Muscle layer of duodenum (tissue), 2 donors: Measurements from ENCODE around the gene FKBP4.

Source experiments
- H3K27ac ChIP-seq: one replicate; pipeline ENCODE4 v1.7.0; 2013; ENCODE audit warnings: mild to moderate bottlenecking, low read length
- H3K27me3 ChIP-seq: one replicate; pipeline ENCODE4 v1.7.0; 2013; ENCODE audit warnings: low read depth, mild to moderate bottlenecking, control low read depth, low read length
- H3K36me3 ChIP-seq, 2 donors: one replicate each; pipeline ENCODE4 v1.7.0; 2013; ENCODE audit warnings: low read length in 2 of 2, control low read depth in 1 of 2, mild to moderate bottlenecking in 1 of 2; ENCODE audit not compliant: insufficient read depth in 2 of 2, control insufficient read depth in 1 of 2
- H3K4me1 ChIP-seq, 2 donors: one replicate each; pipeline ENCODE4 v1.7.0; 2013; ENCODE audit warnings: low read length in 2 of 2, mild to moderate bottlenecking in 2 of 2, control low read depth in 1 of 2, moderate library complexity in 1 of 2; ENCODE audit not compliant: insufficient read depth in 2 of 2, control insufficient read depth in 1 of 2
- H3K4me3 ChIP-seq, 2 donors: one replicate each; pipeline ENCODE4 v1.7.0; 2013; ENCODE audit warnings: low read length in 2 of 2, low read depth in 1 of 2, mild to moderate bottlenecking in 1 of 2
- H3K9me3 ChIP-seq, 2 donors: one replicate each; pipeline ENCODE4 v1.7.0; 2013; ENCODE audit warnings: low read length in 2 of 2, control low read depth in 1 of 2, mild to moderate bottlenecking in 1 of 2; ENCODE audit not compliant: control insufficient read depth in 1 of 2
- donor health status: healthy.

Gene FKBP4

GRCh38 chr12:2835691-2836403 is 41.1 kb downstream of the FKBP4 start:
- H3K27ac ChIP-seq, result no peak overlapping the region
- peaks cover 0 to 15% of the 10 kb centered on the region in 2 donors for H3K4me1 ChIP-seq
- no peaks in the 10 kb centered on the region for H3K27me3 ChIP-seq
- H3K4me3 ChIP-seq, result no peak overlapping the region
- H3K9me3 ChIP-seq, result no peaks in the 10 kb centered on the region
- peaks cover 8 to 9% of the 10 kb centered on the region in 2 donors for H3K36me3 ChIP-seq

- Histone ChIP-seq H3K4me3 (no peak overlapping the region), H3K27ac (no peak overlapping the region), H3K4me1 (peaks cover 0 to 15% of the 10 kb centered on the region in 2 donors), H3K36me3 (peaks cover under 1 to 8% of the 10 kb centered on the region in 2 donors), H3K9me3 (no peaks in the 10 kb centered on the region), H3K27me3 (no peaks in the 10 kb centered on the region)
Measured at GRCh38 chr12:2836574-2836973, 41.8 kb downstream of the FKBP4 start.

- peaks cover 0 to 8% of the 10 kb centered on the region in 2 donors for H3K36me3 ChIP-seq
- no peaks in the 10 kb centered on the region for H3K4me1 ChIP-seq
- no peaks in the 10 kb centered on the region for H3K27me3 ChIP-seq
- H3K27ac ChIP-seq, result no peak overlapping the region
- H3K9me3 ChIP-seq, result no peaks in the 10 kb centered on the region
- no peak overlapping the region for H3K4me3 ChIP-seq
Measured at GRCh38 chr12:2841056-2841650, 46.4 kb downstream of the FKBP4 start.

GRCh38 chr12:2842948-2843347 is 48.2 kb downstream of the FKBP4 start:
- Histone ChIP-seq H3K9me3 (no peaks in the 10 kb centered on the region), H3K27me3 (no peaks in the 10 kb centered on the region), H3K4me1 (no peaks in the 10 kb centered on the region), H3K4me3 (no peak overlapping the region), H3K27ac (no peak overlapping the region), H3K36me3 (peaks cover 0 to 7% of the 10 kb centered on the region in 2 donors)

- Histone ChIP-seq H3K36me3 (no peaks in the 10 kb centered on the region), H3K27ac (no peak overlapping the region), H3K27me3 (no peaks in the 10 kb centered on the region), H3K4me1 (no peaks in the 10 kb centered on the region), H3K4me3 (no peak overlapping the region), H3K9me3 (no peaks in the 10 kb centered on the region)
Measured at GRCh38 chr12:2844786-2845185, 50.0 kb downstream of the FKBP4 start.

GRCh38 chr12:2845280-2845679 is 50.5 kb downstream of the FKBP4 start:
- Histone ChIP-seq H3K36me3 (no peaks in the 10 kb centered on the region), H3K27ac (no peak overlapping the region)

GRCh38 chr12:2851931-2852330 is 57.2 kb downstream of the FKBP4 start:
- Histone ChIP-seq H3K27ac (no peak overlapping the region), H3K36me3 (no peaks in the 10 kb centered on the region), H3K4me1 (no peaks in the 10 kb centered on the region), H3K9me3 (no peaks in the 10 kb centered on the region), H3K4me3 (no peak overlapping the region), H3K27me3 (no peaks in the 10 kb centered on the region)

More at GRCh38 chr12:2845280-2845679, 50.5 kb downstream of the FKBP4 start:
- Histone ChIP-seq H3K27me3 (no peaks in the 10 kb centered on the region), H3K9me3 (no peaks in the 10 kb centered on the region), H3K4me1 (no peaks in the 10 kb centered on the region), H3K4me3 (no peak overlapping the region)

- Histone ChIP-seq H3K9me3 (no peaks in the 10 kb centered on the region), H3K4me1 (no peaks in the 10 kb centered on the region), H3K4me3 (no peak overlapping the region), H3K36me3 (no peaks in the 10 kb centered on the region), H3K27me3 (no peaks in the 10 kb centered on the region), H3K27ac (no peak overlapping the region)
Measured at GRCh38 chr12:2853626-2854025, 58.9 kb downstream of the FKBP4 start.
